Adipocyte (in vitro differentiated cells): ENCODE results near the gene PHOX2B.
"Not testable (repeated sequence)": the region's sequence is repeated elsewhere in the genome, so short reads cannot be mapped to it uniquely, and the experiment has no call there.

ENCODE experiments used
- DNase-seq: peaks from one replicate; pipeline ENCODE4 v3.0.0-alpha.2; 2015; ENCODE audit warnings: low read depth
- H3K27me3 ChIP-seq: replicated peaks from 2 replicates; pipeline ENCODE4 v1.7.0; 2013; ENCODE audit warnings: mild to moderate bottlenecking, low read length, moderate library complexity; ENCODE audit not compliant: control insufficient read depth, insufficient read depth
- H3K36me3 ChIP-seq: 2 replicates; pipeline ENCODE4 v1.7.0; 2013; ENCODE audit warnings: low read length, mild to moderate bottlenecking, moderate library complexity; ENCODE audit not compliant: control insufficient read depth, insufficient read depth, severe bottlenecking
- H3K4me1 ChIP-seq: 2 replicates; pipeline ENCODE4 v1.7.0; 2013; ENCODE audit warnings: mild to moderate bottlenecking, low read length, moderate library complexity; ENCODE audit not compliant: control insufficient read depth, insufficient read depth
- H3K4me3 ChIP-seq: 2 replicates; pipeline ENCODE4 v1.7.0; 2013; ENCODE audit warnings: mild to moderate bottlenecking, low read length, moderate library complexity
- H3K9ac ChIP-seq: 2 replicates; pipeline ENCODE4 v1.7.0; 2013; ENCODE audit warnings: mild to moderate bottlenecking, low read length, moderate library complexity
- H3K9me3 ChIP-seq: 2 replicates; pipeline ENCODE4 v1.7.0; 2013; ENCODE audit warnings: mild to moderate bottlenecking, low read length, moderate library complexity; ENCODE audit not compliant: control insufficient read depth

The PHOX2B gene

GRCh38 chr4:41725254-41725653 lies 23.3 kb downstream of the PHOX2B start:
- DNase-seq: no peak
- Histone ChIP-seq H3K36me3 (no peaks in the 10 kb centered on the region), H3K9me3 (peaks cover 18% of the 10 kb centered on the region), H3K27me3 (peaks cover 26% of the 10 kb centered on the region), H3K9ac (no peak overlapping the region), H3K4me3 (no peak overlapping the region), H3K4me1 (no peaks in the 10 kb centered on the region)

- H3K27me3 ChIP-seq: peaks cover 14% of the 10 kb centered on the region
- H3K4me1 ChIP-seq: no peaks in the 10 kb centered on the region
- DNase-seq: no peak
- peaks cover 18% of the 10 kb centered on the region for H3K9me3 ChIP-seq
- no peak overlapping the region for H3K4me3 ChIP-seq
- no peaks in the 10 kb centered on the region for H3K36me3 ChIP-seq
- H3K9ac ChIP-seq: no peak overlapping the region
Measured at GRCh38 chr4:41723286-41723685, 25.2 kb downstream of the PHOX2B start.

GRCh38 chr4:41722181-41722580 lies 26.3 kb downstream of the PHOX2B start:
- H3K9me3 ChIP-seq: peaks cover 18% of the 10 kb centered on the region
- no peak overlapping the region for H3K9ac ChIP-seq
- no peaks in the 10 kb centered on the region for H3K4me1 ChIP-seq
- H3K36me3 ChIP-seq: no peaks in the 10 kb centered on the region
- peaks cover 3% of the 10 kb centered on the region for H3K27me3 ChIP-seq
- DNase-seq: no peak
- H3K4me3 ChIP-seq: no peak overlapping the region

GRCh38 chr4:41719417-41719816 lies 29.1 kb downstream of the PHOX2B start:
- Histone ChIP-seq H3K4me1 (no peaks in the 10 kb centered on the region), H3K27me3 (peaks cover 5% of the 10 kb centered on the region), H3K9me3 (no peaks in the 10 kb centered on the region), H3K36me3 (no peaks in the 10 kb centered on the region), H3K9ac (no peak overlapping the region), H3K4me3 (no peak overlapping the region)
- DNase-seq: no peak

GRCh38 chr4:41718907-41719306 lies 29.6 kb downstream of the PHOX2B start:
- Histone ChIP-seq H3K9ac (no peak overlapping the region), H3K4me1 (no peaks in the 10 kb centered on the region), H3K27me3 (peaks cover 9% of the 10 kb centered on the region), H3K36me3 (no peaks in the 10 kb centered on the region), H3K4me3 (no peak overlapping the region), H3K9me3 (no peaks in the 10 kb centered on the region)
- DNase-seq: peak; percentile 24

- Histone ChIP-seq H3K9me3 (no peaks in the 10 kb centered on the region), H3K4me3 (no peak overlapping the region), H3K9ac (no peak overlapping the region), H3K27me3 (peaks cover 9% of the 10 kb centered on the region), H3K36me3 (no peaks in the 10 kb centered on the region), H3K4me1 (no peaks in the 10 kb centered on the region)
- no peak for DNase-seq
Measured at GRCh38 chr4:41715155-41715554, 33.4 kb downstream of the PHOX2B start.

GRCh38 chr4:41714364-41715000 lies 34.0 kb downstream of the PHOX2B start:
- no peaks in the 10 kb centered on the region for H3K4me1 ChIP-seq

GRCh38 chr4:41713768-41714167 lies 34.8 kb downstream of the PHOX2B start:
- no peaks in the 10 kb centered on the region for H3K4me1 ChIP-seq
- no peaks in the 10 kb centered on the region for H3K9me3 ChIP-seq
- H3K27me3 ChIP-seq: peaks cover 9% of the 10 kb centered on the region
- no peak overlapping the region for H3K4me3 ChIP-seq
- H3K9ac ChIP-seq: no peak overlapping the region
- H3K36me3 ChIP-seq: no peaks in the 10 kb centered on the region
- DNase-seq: no peak

More at GRCh38 chr4:41714364-41715000, 34.0 kb downstream of the PHOX2B start:
- DNase-seq: no peak
- H3K9ac ChIP-seq: no peak overlapping the region
- H3K36me3 ChIP-seq: no peaks in the 10 kb centered on the region
- H3K4me3 ChIP-seq: no peak overlapping the region
- H3K27me3 ChIP-seq: peaks cover 9% of the 10 kb centered on the region
- H3K9me3 ChIP-seq: no peaks in the 10 kb centered on the region

GRCh38 chr4:41712425-41712824 lies 36.1 kb downstream of the PHOX2B start:
- Histone ChIP-seq H3K36me3 (no peaks in the 10 kb centered on the region), H3K9ac (no peak overlapping the region), H3K4me3 (no peak overlapping the region), H3K9me3 (no peaks in the 10 kb centered on the region), H3K4me1 (no peaks in the 10 kb centered on the region), H3K27me3 (peaks cover 9% of the 10 kb centered on the region)
- DNase-seq: no peak

- H3K9me3 ChIP-seq, H3K27me3 ChIP-seq, H3K4me3 ChIP-seq, H3K36me3 ChIP-seq, H3K9ac ChIP-seq, DNase-seq, H3K4me1 ChIP-seq: not testable (repeated sequence)
Measured at GRCh38 chr4:41711654-41712053, 36.9 kb downstream of the PHOX2B start.

- no peak overlapping the region for H3K9ac ChIP-seq
- H3K4me1 ChIP-seq: no peaks in the 10 kb centered on the region
- no peaks in the 10 kb centered on the region for H3K36me3 ChIP-seq
- peaks cover 7% of the 10 kb centered on the region for H3K27me3 ChIP-seq
- H3K4me3 ChIP-seq: no peak overlapping the region
- H3K9me3 ChIP-seq: no peaks in the 10 kb centered on the region
- peak; percentile 56 for DNase-seq
Measured at GRCh38 chr4:41709844-41710481, 38.6 kb downstream of the PHOX2B start.

GRCh38 chr4:41703785-41704184 lies 44.7 kb downstream of the PHOX2B start:
- H3K27me3 ChIP-seq: peaks cover 19% of the 10 kb centered on the region
- H3K9me3 ChIP-seq: no peaks in the 10 kb centered on the region
- no peak for DNase-seq

More at GRCh38 chr4:41703785-41704184, 44.7 kb downstream of the PHOX2B start:
- Histone ChIP-seq H3K36me3 (no peaks in the 10 kb centered on the region), H3K4me1 (no peaks in the 10 kb centered on the region), H3K9ac (no peak overlapping the region), H3K4me3 (no peak overlapping the region)
